Islet precursor cell (in vitro differentiated cells): ENCODE measurements around the gene HINT2.

Experiments
- DNase-seq: peaks from one replicate; pipeline ENCODE4 v3.0.0-alpha.2; 2018

The HINT2 gene

GRCh38 chr9:35771943-35772342, 42.9 kb downstream of the HINT2 start:
- DNase-seq: no peak

GRCh38 chr9:35771534-35771933, 43.3 kb downstream of the HINT2 start:
- no peak for DNase-seq

- no peak for DNase-seq
These were observed 43.8 kb downstream of the HINT2 start for GRCh38 chr9:35771075-35771433.

DNA sequence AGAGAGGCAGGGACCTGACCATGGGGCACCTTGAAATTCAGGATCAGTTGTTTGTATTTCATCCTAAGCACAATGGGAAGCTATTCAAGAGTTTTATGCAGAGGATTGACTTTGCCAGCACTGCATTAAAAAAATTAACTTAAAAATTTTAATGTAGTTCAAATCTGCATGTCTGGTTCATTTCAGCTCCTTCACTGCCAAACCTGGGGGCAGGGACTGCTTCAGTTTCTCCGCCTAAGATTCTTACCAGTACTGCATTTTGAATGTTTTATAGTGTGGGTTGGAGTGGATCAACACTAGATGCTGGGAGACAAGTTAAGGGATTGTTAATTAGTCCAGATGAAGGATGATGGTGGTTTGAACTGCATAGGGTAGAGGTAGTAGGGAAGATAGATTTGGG, 45.1 kb downstream of the HINT2 start:
- DNase-seq: no peak

GRCh38 chr9:35767458-35767857, 47.4 kb downstream of the HINT2 start:
- no peak for DNase-seq

- DNase-seq: no peak
These were observed 47.8 kb downstream of the HINT2 start for GRCh38 chr9:35766997-35767396.

- no peak for DNase-seq
These were observed 51.0 kb downstream of the HINT2 start for GRCh38 chr9:35763803-35764202.

- DNase-seq: no peak
These were observed 51.7 kb downstream of the HINT2 start for GRCh38 chr9:35763181-35763580.
